ENCODE data around the gene TCP10L.
"Not testable (repeated sequence)": the region's sequence is repeated elsewhere in the genome, so short reads cannot be mapped to it uniquely, and the experiment has no call there.

The TCP10L gene

DNA sequence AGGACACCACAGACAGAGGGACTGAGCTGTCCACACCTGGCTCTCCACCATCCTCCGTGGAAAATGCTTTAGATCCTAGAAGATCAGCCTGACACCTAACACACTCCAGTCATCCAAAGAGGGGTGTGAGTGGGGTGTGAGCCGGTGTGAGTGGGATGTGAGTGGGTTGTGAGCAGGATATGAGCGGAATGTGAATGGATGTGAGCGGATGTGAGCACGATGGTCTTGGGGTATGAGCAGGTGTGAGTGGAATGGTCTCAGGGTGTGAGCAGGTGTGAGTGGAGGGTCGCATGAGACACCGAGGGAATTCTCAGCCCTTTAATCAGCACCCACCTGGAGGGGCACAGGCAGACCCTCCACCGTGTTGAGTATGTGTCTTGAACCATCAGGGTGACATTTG is 851 bp downstream of the TCP10L start:
- no peak for DNase-seq

DNA sequence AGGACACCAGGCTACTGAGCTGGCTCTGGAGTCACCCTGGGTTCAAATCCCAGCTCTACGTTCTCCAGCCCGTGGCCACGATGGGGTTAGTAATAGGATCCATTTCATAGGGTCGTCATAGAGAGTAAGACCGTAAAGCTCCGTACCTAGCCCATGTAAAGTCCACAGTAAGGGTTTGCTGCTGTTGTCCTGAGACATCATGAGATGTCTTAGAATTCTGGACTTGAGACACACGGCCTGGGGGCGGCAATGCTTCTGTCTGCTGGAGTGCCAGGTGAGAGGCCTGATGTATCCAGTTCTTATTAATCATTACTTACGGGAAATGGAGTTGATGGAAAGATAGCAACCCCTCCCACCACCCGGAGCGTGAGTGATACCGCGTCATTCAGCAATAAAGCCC is 3.6 kb downstream of the TCP10L start:
- no peak for DNase-seq

DNA sequence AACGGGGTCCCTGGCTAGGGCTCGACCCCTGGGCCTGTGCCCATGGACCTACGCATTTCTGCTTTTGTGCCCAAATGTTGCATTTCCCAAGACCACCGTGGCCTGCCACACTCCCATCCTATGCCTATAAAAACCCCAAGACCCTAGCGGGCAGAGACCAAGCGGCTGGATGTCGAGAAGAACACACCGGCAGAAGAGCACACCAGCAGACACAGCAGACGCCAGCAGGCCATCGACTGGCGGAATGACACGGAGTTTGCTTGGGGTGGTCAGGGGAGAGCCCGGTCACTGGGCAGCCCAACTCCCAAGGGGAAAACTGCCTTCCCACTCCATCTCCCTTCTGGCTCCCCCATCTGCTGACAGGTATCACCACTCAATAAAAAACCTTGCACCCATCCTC is 4.4 kb downstream of the TCP10L start:
- DNase-seq: no peak

DNA sequence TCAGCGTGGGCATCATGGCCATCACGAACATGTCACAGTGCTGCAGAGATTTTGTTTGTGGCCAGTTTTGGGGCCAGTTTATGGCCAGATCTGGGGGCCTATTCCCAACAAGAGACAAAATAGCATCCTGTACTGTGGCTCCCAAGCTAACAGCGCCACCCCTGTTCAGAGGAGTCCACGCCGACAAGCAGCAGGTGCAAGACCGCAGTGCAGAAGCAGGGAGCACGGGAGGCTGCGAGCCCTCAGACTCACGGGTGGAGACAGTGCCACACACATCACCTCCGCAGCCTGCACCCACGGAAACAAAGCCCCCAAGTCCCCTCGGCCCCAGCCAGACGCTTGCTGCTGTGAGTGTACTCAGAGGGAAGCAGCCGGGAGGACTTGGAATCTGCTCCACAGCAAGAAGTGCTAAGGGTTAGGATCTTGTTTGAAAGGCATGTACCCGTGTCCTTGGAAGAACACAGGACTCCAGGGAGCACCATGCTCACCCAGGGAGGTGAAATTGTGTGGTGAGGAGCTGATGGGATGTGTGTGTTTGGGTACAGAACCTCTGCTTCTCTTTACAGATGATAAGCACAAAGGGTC is 7.1 kb downstream of the TCP10L start:
- no peak for DNase-seq

DNA sequence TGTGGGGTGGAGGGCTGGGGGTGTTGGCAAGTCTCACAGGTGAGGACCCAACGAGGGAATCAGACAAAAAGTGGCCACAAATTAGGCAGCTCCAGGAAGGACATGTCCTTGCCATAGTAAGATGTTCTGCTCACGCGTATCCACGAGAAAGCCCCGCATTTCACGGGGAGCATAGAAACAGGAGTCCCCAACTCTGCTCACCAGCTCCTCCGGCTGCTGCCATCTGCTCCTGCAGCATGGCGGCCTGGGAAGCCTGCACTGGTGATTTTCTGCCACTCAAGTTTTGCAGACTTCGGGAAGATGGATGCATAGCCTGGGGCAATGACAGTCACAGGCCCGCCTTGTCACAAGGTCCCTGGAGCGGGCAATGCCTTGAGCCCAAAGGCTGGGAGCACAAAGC is 9.3 kb downstream of the TCP10L start:
- DNase-seq: no peak

DNA sequence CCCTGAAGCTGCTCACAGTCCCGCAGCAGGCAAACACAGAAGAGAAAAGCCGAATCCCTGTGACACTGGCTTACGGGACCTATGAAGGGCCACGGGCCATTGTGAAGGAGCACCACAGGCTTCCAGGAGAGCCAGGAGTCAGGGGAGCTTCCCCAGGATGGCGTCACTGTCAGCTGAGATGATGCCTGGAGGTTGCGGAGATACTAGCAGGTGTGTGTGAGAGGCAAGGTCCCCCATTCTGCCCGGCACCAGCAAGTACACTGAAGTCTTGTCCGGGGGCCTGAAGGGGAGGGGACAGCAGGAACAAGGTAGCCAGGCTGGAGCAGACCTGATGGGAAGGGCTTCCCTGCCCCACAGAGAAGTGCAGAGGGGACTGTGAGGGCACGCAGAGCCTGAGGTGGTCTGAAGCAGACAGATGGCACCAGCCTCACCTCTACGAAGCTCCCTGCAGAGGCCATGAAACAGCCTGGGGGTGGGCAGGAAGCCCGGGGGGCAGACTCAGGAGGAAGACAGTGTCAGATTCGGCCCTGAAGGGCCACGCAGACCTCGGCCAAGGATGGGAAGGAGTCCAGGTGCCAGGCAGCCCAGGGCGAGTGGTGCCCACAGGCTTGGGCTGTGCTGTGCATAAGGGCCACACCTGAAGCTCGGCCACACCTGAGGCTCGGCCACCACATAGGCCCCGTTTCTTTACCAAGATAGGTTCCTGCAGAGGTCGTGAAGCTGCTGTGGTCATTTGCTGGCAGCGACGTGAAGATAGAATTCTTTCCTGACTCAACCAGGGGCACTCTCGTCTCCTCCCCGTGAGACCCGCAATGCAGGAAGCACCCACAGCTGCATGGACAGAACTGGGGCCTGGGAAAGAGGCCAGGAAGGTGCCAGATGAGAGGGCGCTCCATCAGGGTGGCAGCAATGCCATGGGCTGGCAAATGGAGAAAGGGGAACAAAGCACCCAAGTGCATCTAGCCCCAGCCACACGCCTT is 10.1 kb downstream of the TCP10L start:
- DNase-seq: no peak

DNA sequence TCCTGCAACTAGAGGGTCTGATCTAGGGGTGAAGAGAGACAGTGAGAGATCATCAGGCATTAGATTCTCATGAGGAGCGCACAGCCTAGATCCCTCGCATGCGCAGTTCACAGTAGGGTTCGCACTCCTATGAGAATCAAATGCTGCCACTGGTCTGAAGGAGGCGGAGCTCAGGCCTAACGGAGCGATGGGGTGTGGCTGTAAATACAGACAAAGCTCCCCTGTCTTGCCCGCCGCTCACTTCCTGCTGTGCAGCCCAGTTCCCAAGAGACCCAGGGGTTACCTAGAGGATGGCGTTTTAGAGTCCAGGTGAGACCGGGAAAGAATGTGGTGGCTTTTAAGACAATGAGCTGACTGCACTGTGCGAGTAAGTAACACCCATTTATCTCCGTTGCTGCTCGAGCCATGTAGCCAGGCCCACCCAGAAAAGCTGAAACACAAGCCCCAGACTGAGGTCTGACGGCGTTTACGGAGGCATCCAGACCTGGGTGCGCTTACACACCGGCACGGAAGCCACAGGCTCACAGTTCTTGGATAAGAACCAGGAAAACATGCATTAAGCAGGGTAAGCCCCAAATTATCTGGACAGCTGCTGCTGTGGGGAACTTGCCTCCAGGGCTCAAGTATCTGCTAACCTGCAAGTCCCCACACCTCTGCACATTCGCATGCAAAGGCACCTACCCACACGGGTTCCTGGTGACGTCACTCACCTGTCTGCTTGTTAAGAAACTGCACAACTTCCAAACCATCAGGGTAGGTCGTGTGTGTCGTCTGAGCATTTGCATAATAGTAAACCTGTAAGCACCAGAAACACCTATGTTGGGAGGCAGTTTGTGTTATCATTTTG is 12.5 kb downstream of the TCP10L start:
- DNase-seq: no peak

DNA sequence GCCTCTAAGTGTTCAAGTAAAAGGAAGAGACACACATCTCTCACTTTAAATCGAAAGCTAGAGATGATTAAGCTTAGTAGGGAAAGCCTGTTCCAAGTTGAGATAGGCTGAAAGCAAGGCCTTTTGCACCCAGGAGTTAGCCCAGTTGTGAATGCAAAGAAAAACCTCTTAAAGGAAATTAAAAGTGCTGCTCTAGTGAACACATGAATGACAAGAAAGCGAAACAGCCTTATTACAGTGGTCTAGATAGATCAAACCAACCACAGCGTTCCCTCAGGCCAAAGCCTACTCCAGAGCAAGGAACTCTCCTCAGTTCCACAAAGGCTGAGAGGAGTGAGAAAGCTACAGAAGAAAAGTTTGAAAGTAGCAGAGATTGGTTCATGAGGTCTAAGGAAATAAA is 14.9 kb downstream of the TCP10L start:
- no peak for DNase-seq

DNA sequence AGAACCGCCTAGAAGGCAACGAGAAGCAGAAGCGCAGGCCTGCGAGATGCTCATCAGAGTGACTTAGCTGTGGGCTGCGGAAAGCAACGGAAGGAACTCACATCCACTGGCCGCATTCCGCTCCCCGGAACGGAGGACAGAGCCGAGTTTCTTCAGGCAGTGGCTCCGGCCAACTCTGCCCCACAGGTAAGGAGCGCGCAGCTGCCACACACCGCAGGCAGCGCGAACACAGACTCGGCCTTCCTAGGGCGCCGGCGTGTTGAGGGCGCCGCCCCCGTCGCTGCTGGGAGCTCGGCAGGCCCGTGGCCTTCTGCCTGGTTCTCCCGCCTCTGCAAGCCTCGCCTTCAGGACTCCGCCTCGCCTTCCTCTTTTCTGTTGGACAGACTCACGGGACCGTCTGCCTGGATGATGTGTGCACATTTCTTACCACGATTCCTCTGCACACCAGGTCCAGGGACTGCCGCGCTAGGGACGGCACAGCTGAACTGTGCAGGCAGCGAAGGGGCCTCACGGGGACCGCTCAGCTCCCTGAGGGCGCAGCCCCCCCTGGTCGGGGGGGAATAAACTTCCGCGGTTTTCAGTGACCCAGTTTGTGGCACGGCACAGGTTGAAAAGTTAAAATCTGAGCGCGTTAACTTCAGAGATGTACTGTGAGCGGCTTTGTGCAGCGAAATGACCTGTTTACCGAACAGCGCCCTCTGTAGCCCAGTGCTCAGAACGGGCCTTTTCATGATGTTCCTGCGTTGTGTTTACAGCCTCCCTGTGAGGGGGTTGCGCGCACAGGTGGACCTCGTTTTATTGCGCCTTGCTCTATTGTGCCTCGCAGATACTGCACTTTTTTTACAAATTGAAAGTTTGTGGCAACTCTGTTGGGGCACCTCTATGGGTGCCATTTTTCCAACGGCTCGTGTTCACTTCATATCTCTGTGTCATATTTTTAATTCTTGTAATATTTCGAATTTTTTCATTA is 15.8 kb downstream of the TCP10L start:
- DNase-seq: peak; percentile 71

DNA sequence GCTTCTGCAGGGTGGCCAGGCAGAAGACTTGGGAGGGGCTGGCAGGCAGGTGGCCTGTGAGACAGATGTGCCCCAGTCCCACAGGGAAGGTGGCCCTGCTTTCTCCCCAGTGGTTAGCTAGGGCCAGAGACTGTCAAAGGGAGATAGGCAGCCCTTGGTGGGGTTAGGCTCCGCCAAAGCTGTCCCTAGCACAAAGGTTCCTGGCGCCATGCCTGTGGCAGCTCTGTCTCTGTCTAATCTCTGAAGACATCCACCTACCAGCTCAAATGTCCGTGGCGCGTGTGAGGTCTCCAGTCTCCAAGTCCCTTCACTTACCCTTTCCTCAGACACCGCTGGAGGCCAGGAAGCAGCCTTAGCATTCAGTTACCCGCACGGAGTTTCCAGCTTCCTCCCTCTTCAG is 17.7 kb downstream of the TCP10L start:
- DNase-seq: no peak

DNA sequence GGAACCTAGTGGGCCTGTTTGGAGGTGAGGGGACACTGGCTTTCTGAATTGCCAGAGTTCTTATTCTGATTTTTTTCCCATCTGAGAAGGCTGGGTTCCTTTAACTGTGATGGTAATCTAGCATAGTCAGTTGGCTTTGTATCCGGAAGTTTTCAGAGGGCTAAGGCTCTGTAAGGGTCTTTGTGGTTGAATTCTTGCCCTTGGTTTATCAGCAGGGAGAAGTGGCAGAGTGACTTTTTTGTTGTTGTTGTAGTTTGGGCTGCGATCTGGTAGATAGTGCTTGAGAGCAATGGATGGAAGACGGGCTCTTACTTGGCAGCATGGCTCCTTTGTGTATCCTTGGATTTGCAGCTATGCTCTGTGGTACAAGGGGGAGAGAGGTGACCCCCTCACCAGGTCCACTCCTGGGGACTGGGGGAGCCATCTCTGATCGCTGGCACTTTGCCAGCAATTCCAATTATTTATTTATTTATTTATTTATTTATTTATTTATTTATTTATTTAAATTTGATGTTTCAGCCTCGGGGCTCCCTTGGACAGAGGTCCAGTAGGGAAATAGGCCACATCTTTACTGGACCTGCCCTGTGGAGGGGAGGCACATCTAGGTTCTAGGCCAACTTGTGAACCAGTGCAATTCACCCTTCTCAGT is 18.5 kb downstream of the TCP10L start:
- DNase-seq: no peak

DNA sequence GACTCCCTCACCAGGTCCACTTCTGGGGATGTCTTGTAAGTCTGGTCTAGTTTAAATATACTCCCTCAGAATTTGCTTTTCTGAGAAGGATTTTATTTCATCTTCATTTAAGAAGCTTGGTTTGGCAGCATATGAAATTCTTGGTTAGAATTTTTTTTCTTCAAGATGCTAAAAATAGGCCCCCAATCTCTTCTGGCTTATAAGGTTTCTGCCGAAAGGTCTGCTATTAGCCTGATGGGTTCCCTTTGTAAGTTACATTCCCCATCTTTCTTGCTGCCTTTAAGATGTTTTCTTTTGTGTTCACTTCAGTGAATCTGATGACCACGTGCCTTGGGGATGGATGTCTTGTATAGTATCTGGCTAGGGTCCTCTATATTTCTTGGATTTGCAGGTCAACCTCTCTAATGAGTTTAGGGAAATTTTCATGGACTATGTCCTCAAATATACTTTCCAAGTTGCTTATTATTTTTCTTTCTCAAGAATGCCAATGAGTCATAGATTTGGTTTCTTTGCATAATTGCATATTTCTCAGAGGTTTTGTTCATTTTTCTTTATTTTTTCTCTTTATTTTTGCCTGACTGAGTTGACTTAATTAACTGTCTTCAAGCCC is 19.4 kb downstream of the TCP10L start:
- DNase-seq: no peak

DNA sequence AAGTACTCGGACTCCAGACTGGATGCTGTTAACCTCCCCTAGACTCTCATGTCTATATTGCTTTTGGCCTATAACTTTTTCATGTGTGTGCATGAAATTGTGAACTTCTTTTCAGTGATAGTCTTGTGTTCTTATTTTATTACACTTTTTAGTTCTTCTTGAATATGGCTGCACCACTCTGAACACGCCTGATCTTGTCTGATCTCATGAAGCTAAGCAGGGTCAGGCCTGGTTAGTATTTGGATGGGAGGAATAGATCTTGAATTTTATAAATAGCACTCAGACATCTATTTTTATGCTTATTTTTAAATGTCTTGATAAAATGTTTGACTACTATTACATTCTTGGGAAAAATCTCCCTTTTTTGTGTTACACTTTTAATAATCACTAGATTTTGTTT is 22.4 kb downstream of the TCP10L start:
- no peak for DNase-seq

DNA sequence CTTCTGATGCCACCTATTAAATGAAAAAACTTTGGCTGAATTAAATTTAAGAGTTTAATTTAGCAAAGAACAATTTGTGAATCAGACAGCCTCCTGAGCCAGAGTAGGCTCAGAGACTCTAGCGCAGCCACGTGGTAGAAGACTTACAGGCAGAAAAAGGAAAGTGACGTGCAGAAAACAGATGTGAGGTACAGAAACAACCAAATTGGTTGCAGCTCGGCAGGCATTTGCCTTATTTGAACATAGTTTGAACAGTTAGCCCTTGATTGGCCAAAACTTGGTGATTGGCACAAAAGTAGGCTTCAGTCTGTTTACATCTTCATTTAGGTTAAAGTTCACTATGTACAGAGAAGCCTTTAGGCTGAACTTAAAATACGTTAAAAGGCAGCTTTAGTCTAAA is 22.9 kb downstream of the TCP10L start:
- DNase-seq: no peak

DNA sequence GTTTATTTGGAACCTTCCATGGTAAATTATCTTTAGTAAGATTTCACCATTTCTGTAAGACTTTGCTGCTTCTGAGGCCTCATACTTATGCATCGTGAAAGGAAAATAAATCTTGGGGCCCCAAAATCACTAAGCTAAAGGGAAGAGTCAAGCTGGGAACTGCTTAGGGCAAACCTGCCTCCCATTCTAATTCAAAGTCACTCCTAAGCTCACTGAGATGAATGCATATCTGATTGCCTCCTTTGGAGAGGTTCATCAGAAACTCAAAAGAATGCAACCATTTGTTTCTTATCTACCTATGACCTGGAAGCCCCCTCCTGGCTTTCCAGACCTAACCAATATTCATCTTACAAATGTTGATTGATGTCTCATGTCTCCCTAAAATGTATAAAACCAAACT is 23.8 kb downstream of the TCP10L start:
- DNase-seq: not testable (repeated sequence)

DNA sequence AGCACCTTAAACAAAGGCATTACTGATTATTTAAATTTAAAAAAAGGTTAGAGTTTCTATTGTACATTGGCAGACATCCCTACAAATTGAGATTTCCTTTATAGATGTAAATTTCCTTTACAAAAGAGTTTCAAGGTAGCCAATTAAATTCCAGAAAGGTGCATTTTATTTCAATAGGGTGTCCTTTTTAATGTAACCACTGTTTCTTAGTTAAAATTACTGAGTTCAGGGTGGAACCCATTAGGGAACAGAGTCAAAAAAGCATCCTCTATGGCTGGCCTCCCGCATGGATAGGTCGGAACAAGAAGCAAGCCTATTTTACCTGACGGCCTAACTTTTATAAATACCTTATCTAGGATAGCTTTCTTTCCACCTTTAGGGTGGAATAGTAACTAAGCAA is 24.4 kb downstream of the TCP10L start:
- no peak for DNase-seq

DNA sequence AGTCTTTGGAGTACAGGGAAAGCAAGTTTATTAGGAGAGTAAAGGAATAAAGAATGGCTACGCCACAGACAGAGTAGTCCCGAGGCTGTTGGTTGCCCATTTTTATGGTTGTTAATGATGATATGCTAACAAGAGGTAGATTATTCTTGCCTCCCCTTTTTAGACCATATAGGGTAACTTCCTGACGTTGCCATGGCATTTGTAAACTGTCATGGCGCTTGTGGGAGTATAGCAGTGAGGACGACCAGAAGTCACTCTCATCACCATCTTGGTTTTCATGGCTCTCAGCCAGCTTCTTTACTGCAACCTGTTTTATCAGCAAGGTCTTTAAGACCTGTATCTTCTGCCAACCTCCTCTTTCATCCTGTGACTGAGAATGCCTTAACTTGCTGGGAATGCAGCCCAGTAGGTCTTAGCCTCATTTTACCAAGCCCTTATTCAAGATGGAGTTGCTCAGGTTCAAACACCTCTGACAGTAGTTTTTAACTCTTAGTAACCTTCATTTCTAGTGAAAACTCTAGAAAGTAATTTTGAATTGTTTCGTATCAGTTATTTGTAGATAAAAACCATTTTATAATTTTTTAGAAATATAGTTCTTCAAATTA is 26.2 kb downstream of the TCP10L start:
- no peak for DNase-seq

DNA sequence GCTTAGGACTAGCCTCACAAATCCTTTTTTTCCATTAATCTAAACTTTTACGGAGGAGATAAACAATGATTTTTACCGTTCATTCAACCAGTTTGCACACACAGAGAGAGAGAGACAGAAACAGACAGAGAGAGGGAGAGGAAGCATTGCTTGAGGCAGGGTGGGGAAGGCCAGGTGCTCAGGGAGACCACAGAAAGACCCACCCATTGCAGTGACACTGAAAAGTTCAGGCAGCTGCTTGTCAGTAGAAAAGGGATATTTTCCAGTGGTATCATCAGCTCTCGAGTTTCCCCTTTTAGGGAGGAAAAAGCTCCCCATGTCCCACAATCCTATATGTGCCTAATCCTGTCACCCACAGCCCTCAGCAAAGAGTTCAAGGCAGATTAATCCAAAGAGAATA is 27.2 kb downstream of the TCP10L start:
- no peak for DNase-seq

DNA sequence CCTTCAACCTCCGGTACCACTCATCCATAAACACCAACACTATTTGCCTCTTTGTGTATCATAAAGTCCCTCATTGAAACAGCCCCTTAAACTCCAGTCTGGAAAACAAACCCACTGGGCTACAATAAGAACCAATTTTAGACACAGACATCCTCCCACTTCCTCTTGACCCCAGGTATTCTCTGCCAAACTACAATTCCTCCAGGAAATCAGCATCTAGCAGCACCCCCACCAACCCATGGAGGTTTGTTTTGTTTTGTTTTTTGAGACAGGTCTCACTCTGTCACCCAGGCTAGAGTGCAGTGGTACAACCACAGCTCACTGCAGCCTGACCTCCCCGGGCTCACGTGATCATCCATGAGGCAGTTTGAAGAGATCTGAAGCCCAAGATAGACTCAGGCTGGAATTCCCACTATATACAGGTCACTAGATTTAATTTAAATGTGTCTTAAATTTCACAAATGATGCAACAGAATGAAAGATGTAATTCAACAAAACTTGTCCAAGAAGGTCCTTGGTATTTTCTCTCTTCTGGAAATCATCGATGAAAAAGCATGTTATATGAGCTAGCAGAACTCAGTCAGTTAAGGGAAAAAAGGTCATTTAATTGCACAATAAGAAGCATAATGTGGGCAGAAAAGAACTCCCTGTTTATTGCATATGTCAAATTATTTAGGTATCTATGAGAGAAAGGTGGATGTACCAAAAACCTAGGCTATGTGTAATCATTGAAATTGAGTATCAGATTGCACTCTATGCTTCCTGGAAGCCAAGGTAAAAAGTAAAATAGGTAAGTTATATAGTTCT is 30.3 kb downstream of the TCP10L start:
- DNase-seq: no peak

DNA sequence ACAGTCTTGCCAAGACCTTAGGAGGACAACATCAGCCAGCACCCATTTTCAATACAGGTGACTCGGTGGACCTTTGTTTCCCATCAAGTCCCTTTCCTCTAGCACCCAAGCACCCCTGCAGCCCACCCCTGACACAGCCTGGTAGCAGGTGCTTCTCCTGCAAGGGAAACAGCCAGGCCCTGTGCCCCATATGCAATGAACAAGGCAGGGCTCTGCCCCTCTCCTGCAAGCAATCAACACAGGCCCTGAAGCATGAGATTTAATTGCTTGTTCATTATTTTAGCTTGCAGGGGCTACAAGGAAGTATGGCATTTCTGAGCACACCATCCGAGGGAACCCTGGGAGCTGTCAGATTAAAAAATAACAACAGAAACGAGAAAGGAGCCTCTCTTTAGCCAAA is 35.4 kb downstream of the TCP10L start:
- no peak for DNase-seq
